NCI-H82 (cell line): ENCODE results near the gene SYT6.
"Not testable (repeated sequence)": the region's sequence is repeated elsewhere in the genome, so short reads cannot be mapped to it uniquely, and the experiment has no call there.

Source experiments
- DNase-seq: peaks from one replicate; lab custom pipeline; 2025; lab: John Stamatoyannopoulos, UW

Gene SYT6

GRCh38 chr1:114075546-114076242 is 78.0 kb downstream of the SYT6 start:
- DNase-seq, result no peak

- no peak for DNase-seq
Measured at GRCh38 chr1:114075105-114075504, 78.6 kb downstream of the SYT6 start.

- DNase-seq, result no peak
Measured at GRCh38 chr1:114072246-114072645, 81.4 kb downstream of the SYT6 start.

GRCh38 chr1:114069762-114070161 is 83.9 kb downstream of the SYT6 start:
- DNase-seq, result not testable (repeated sequence)

- peak; percentile 43 for DNase-seq
Measured at GRCh38 chr1:114068684-114069083, 85.0 kb downstream of the SYT6 start.

- DNase-seq, result not testable (repeated sequence)
Measured at GRCh38 chr1:114065671-114066070, 88.0 kb downstream of the SYT6 start.

GRCh38 chr1:114063544-114063943 is 90.1 kb downstream of the SYT6 start:
- DNase-seq, result no peak

GRCh38 chr1:114062477-114063099 is 91.1 kb downstream of the SYT6 start:
- DNase-seq, result no peak

GRCh38 chr1:114061121-114061830 is 92.4 kb downstream of the SYT6 start:
- DNase-seq, result no peak

GRCh38 chr1:114058236-114058635 is 95.4 kb downstream of the SYT6 start:
- DNase-seq, result peak; percentile 93

- DNase-seq, result no peak
Measured at GRCh38 chr1:114054148-114054547, 99.5 kb downstream of the SYT6 start.

- DNase-seq, result no peak
Measured at GRCh38 chr1:114048232-114048631, 105.4 kb downstream of the SYT6 start.

- peak; percentile 22 for DNase-seq
Measured at GRCh38 chr1:114043548-114043947, 110.1 kb downstream of the SYT6 start.

GRCh38 chr1:114043054-114043453 is 110.6 kb downstream of the SYT6 start:
- DNase-seq, result peak; percentile 72

- no peak for DNase-seq
Measured at GRCh38 chr1:114040273-114041015, 113.2 kb downstream of the SYT6 start.
